Inferior parietal cortex (tissue), 1 donor: ENCODE measurements around the gene CLDN5.
A peak's percentile ranks its signal among the peaks of the same experiment; 100 is the strongest.

Experiments
- DNase-seq: peaks from one replicate; pipeline ENCODE4 v3.0.0-alpha.2; 2016; ENCODE audit errors: extremely low spot score

The CLDN5 gene

GRCh38 chr22:19480789-19481188 lies 43.4 kb downstream of the CLDN5 start:
- DNase-seq, result no peak

DNA sequence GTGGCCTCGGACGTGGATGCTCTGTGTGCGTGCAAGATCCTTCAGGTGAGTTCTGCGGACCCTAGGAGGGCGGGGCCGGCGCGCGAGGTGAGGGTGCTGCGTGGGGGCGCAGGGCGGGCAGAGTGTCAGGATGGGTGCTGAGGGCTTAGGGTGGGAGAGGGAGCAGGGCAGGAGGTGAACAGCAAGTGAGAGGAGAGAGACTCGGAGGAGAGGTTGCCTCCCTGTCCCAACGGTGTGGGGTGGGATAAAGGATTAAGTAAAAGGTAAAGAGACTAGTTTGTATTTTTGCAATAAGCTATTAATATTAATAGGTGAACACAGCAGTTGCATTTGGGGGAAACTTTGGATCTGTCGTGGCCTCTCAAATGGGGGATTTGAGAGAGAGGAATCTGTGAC lies 44.0 kb downstream of the CLDN5 start:
- no peak for DNase-seq

DNA sequence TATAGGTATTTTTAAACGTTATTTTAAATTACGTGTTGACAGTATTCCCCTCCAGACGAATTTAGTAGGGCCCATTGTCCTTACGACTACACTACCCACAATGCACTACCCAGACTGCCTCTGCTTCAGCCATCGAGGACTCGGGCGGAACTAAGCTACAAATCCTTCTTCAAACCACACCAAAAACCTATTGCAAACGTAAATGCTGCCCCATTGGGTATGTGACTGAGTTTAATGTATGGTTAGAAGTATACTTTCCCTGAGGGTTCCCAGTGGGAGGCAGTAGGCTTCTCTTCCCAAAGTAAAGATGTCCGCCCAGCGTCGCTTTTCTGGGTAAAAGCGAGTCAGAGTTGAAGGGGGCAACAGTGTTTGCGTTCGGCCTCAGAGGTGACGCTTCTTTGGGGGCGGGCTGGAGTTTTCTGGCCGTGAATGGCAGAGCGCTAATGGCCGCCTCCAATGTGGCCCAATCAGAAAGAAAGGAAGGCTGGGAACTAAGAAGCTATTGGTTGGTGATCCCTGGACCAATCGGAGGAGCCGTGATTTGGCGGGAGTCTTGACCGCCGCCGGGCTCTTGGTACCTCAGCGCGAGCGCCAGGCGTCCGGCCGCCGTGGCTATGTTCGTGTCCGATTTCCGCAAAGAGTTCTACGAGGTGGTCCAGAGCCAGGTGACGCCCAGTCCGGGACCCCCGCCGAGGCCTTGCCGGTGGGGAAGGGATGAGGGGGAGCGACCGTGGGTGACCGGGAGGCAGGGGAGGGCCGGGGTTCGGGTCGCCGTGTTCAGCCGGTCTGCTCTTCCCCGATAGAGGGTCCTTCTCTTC lies 44.6 kb downstream of the CLDN5 start, which contains the start of gene CDC45:
Gene CDC45, plus strand, starts transcription at position 566 of the 818 bp plus-strand sequence. Its CDS starts 49 bp downstream, at position 615.
- peak; percentile 100 for DNase-seq

DNA sequence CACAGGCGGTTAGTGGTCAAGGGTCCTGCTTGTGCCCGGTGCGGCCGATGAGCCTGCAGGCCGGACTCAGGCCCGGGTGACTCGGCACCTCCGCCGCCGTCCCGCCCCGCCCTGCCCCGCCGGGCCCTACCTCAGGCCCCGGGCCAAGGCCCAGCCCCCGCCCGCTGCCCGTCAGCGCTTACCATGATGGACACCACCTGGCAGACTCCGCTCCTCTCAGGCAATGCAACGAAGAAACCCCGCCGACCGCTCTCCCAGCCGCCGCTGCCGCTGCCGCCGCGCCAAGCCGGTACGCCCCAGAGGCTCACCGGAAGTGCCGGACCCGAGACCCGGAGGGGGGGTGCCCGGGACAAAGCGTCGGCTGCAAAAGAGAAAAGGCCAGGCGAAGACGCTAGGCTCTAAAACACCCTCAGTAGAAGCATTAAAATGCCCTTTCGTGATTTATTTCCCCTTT lies 45.3 kb downstream of the CLDN5 start, which contains the start of gene UFD1:
Gene UFD1, minus strand, starts transcription at position 293 of the 454 bp plus-strand sequence. Its CDS starts 108 bp downstream, at position 185.
- DNase-seq, result no peak

- DNase-seq, result no peak
Measured at GRCh38 chr22:19478045-19478900, 45.9 kb downstream of the CLDN5 start.

GRCh38 chr22:19477321-19478044 lies 46.7 kb downstream of the CLDN5 start:
- no peak for DNase-seq

DNA sequence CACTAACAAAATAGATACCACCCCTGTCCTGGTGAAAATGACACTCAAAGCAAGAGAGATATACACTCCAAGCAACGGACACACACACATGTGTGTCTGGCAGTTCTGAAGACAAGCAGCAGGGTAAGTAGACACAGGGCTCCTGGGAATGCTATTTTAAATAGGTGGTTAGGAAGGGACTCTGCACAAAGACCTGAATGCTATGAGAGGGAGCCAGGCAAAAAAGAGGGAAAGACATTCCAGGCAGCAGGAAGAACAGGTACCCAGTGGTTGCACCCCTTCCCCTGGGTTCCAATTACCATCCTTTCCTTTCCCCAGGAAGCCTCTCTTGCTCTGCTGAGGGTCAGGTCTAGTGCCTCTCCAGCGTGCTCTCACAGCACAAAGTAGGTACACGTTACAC lies 48.2 kb downstream of the CLDN5 start:
- DNase-seq, result no peak

- no peak for DNase-seq
Measured at GRCh38 chr22:19473578-19473977, 50.6 kb downstream of the CLDN5 start.
